ENCODE measurements around the gene TRAK2. TPM values are rescaled to one million over a fixed set of nuclear protein-coding genes. Genes with fewer than 3 reads are reported as not detected.

TRAK2 gene
- polyA plus RNA-seq, 1 of the 3 experiments (the other 2 are of a cell fraction), result 10.4 TPM

GRCh38 chr2:201363857-201364560 lies 87.2 kb downstream of the TRAK2 start:
- POLR2A ChIA-PET, result no interaction called here
- TF ChIP-seq CTCF (IDR thresholded peaks at IDR 0.05) (peak; percentile 67), POLR2AphosphoS5 (IDR thresholded peaks at IDR 0.05; ENCODE audit: low read depth, low read length) (no peak), ZBTB33 (IDR thresholded peaks at IDR 0.05; ENCODE audit: borderline replicate concordance, low read depth) (no peak), USF2 (IDR thresholded peaks at IDR 0.05; ENCODE audit: borderline replicate concordance, low read depth, low read length) (no peak), SMC3 (IDR thresholded peaks at IDR 0.05; ENCODE audit: low read depth, low read length) (peak; percentile 55; the same call in 1 of the 2 replicates), GATA2 (CRISPR knock-in tag; IDR thresholded peaks at IDR 0.05) (no peak), ELF1 (IDR thresholded peaks at IDR 0.05) (no peak), RAD21 (IDR thresholded peaks at IDR 0.05; ENCODE audit: low read length) (peak; percentile 71), SIN3A (IDR thresholded peaks at IDR 0.05; ENCODE audit: borderline replicate concordance, low read depth, low read length) (no peak)

GRCh38 chr2:201362396-201362795 lies 88.9 kb downstream of the TRAK2 start:
- Histone ChIP-seq H2AFZ (ENCODE audit: low read depth) (no peak overlapping the region), H3K79me2 (ENCODE audit: insufficient read depth) (no peaks in the 10 kb centered on the region), H3K36me3 (replicated peaks in 1 of 2; ENCODE audit: control insufficient read depth in 1 of 2, insufficient read depth in 2 of 2, low read length in 1 of 2) (peaks cover 16 to 37% of the 10 kb centered on the region in 2 experiments), H3K27ac (ENCODE audit: low read depth in 2 of 2, low read length in 1 of 2) (no peak overlapping the region), H3K4me1 (ENCODE audit: control insufficient read depth in 1 of 2, insufficient read depth in 2 of 2, low read depth in 1 of 2, low read length in 1 of 2) (no peaks in the 10 kb centered on the region), H3K4me2 (no peak overlapping the region), H3F3A (replicated peaks; ENCODE audit: insufficient read depth) (peaks cover 9% of the 10 kb centered on the region), H3K4me3 (ENCODE audit: low read depth in 2 of 2, low read length in 1 of 2) (no peak overlapping the region), H3K27me3 (ENCODE audit: insufficient read depth) (no peaks in the 10 kb centered on the region), H4K20me1 (ENCODE audit: insufficient read depth) (no peaks in the 10 kb centered on the region), H3K9me3 (peaks cover 7% of the 10 kb centered on the region; the same call in 1 of the 2 replicates), H3K9me2 (no peaks in the 10 kb centered on the region), H3K9ac (no peak overlapping the region)
- ChIA-PET POLR2A (no interaction called here), CTCF (interaction anchor here (1.8 kb wide), 1 partner anchor 16 kb away, joined by 8 read pairs; no protein-coding TSS in a partner anchor)
- 88% methylated on average over 2 of the region's 2 CpGs for WGBS (ENCODE audit: low lambda C conversion rate)
- no peak for DNase-seq
- TF ChIP-seq CHD2 (IDR thresholded peaks at IDR 0.05; ENCODE audit: low read length, partially characterized antibody) (no peak), RFX5 (IDR thresholded peaks at IDR 0.05; ENCODE audit: low read length) (no peak), REST (IDR thresholded peaks at IDR 0.05; ENCODE audit: low read depth, low read length) (no peak), FOXJ3 (CRISPR knock-in tag; IDR thresholded peaks at IDR 0.05) (no peak), SIN3A (IDR thresholded peaks at IDR 0.05; ENCODE audit: borderline replicate concordance, low read depth, low read length) (no peak), EZH2phosphoT487 (IDR thresholded peaks at IDR 0.05; ENCODE audit: borderline replicate concordance, low read depth) (no peak), JUND (IDR thresholded peaks at IDR 0.05) (no peak)

More at GRCh38 chr2:201363857-201364560, 87.2 kb downstream of the TRAK2 start:
- H4K20me1 ChIP-seq (ENCODE audit: insufficient read depth), result no peaks in the 10 kb centered on the region
- WGBS (ENCODE audit: low lambda C conversion rate), result 86% methylated on average over 2 of the region's 2 CpGs
- H3K4me3 ChIP-seq (ENCODE audit: low read depth in 2 of 2, low read length in 1 of 2), result no peak overlapping the region
- no peak overlapping the region for H3K4me2 ChIP-seq
- peaks cover 12% of the 10 kb centered on the region; the same call in 1 of the 2 replicates for H3K9me3 ChIP-seq
- H3K79me2 ChIP-seq (ENCODE audit: insufficient read depth), result no peaks in the 10 kb centered on the region
- no peak overlapping the region for H3K27ac ChIP-seq (ENCODE audit: low read depth in 2 of 2, low read length in 1 of 2)
- CTCF ChIA-PET, result interaction anchor here (0.6 to 1.8 kb wide), 13 partner anchors 14 to 203 kb away, joined by 3 to 8 read pairs (median 4); no protein-coding TSS in a partner anchor
- H3K9ac ChIP-seq, result no peak overlapping the region
- DNase-seq, result peak; percentile 28
- no peaks in the 10 kb centered on the region for H3K9me2 ChIP-seq
- no peak overlapping the region for H2AFZ ChIP-seq (ENCODE audit: low read depth)
- H3K4me1 ChIP-seq (ENCODE audit: control insufficient read depth in 1 of 2, insufficient read depth in 2 of 2, low read depth in 1 of 2, low read length in 1 of 2), result no peaks in the 10 kb centered on the region
- H3K27me3 ChIP-seq (ENCODE audit: insufficient read depth), result no peaks in the 10 kb centered on the region
- peaks cover 13% of the 10 kb centered on the region for H3F3A ChIP-seq (replicated peaks; ENCODE audit: insufficient read depth)
- peaks cover 14 to 42% of the 10 kb centered on the region in 2 experiments for H3K36me3 ChIP-seq (replicated peaks in 1 of 2; ENCODE audit: control insufficient read depth in 1 of 2, insufficient read depth in 2 of 2, low read length in 1 of 2)
